Activated naive CD8-positive, alpha-beta T cell treated with anti-CD3 and anti-CD28 coated beads, Interleukin-2, amount 50 U/mL, for 16 hours (primary cell): ENCODE results near the gene SCUBE1.

Experiments used
- DNase-seq: peaks from one replicate; pipeline ENCODE4 v3.0.0-alpha.2; 2020; ENCODE audit warnings: low read depth, low spot score

SCUBE1 gene

GRCh38 chr22:43179146-43179910, 163.8 kb downstream of the SCUBE1 start:
- DNase-seq, result no peak

GRCh38 chr22:43177479-43177878, 165.7 kb downstream of the SCUBE1 start:
- DNase-seq, result no peak

- no peak for DNase-seq
These were observed 167.1 kb downstream of the SCUBE1 start for GRCh38 chr22:43176090-43176489.

- DNase-seq, result no peak
These were observed 168.1 kb downstream of the SCUBE1 start for GRCh38 chr22:43174941-43175531.

- DNase-seq, result no peak
These were observed 169.0 kb downstream of the SCUBE1 start for GRCh38 chr22:43173976-43174720.

GRCh38 chr22:43173566-43173965, 169.6 kb downstream of the SCUBE1 start:
- DNase-seq, result no peak

- no peak for DNase-seq
These were observed 171.0 kb downstream of the SCUBE1 start for GRCh38 chr22:43172191-43172590.

GRCh38 chr22:43171607-43172006, 171.6 kb downstream of the SCUBE1 start:
- no peak for DNase-seq

- DNase-seq, result no peak
These were observed 172.1 kb downstream of the SCUBE1 start for GRCh38 chr22:43171019-43171491.

- no peak for DNase-seq
These were observed 173.1 kb downstream of the SCUBE1 start for GRCh38 chr22:43170131-43170480.

GRCh38 chr22:43169310-43170130, 173.7 kb downstream of the SCUBE1 start:
- DNase-seq, result no peak

GRCh38 chr22:43168471-43169309, 174.5 kb downstream of the SCUBE1 start:
- no peak for DNase-seq

- no peak for DNase-seq
These were observed 176.1 kb downstream of the SCUBE1 start for GRCh38 chr22:43167001-43167589.

GRCh38 chr22:43166132-43166930, 176.8 kb downstream of the SCUBE1 start:
- DNase-seq, result no peak

- DNase-seq, result no peak
These were observed 178.5 kb downstream of the SCUBE1 start for GRCh38 chr22:43164636-43165035.

GRCh38 chr22:43163241-43163795, 179.9 kb downstream of the SCUBE1 start:
- DNase-seq, result no peak

- DNase-seq, result no peak
These were observed 180.6 kb downstream of the SCUBE1 start for GRCh38 chr22:43162412-43163150.

GRCh38 chr22:43160497-43161126, 182.6 kb downstream of the SCUBE1 start:
- no peak for DNase-seq
